KMS-11 (cell line): Measurements from ENCODE around the gene PAQR6.

Experiments used
- H2AFZ ChIP-seq: fragments of 200-600 bp; sonication (generic); 2 replicates; pipeline ENCODE4 v1.6.1; 2016; ENCODE audit warnings: antibody characterized with exemption, mixed run types, low read depth
- H3K27ac ChIP-seq: fragments of 200-600 bp; sonication (generic); 2 replicates; pipeline ENCODE4 v1.6.1; 2016; ENCODE audit warnings: mild to moderate bottlenecking, mixed run types
- H3K27me3 ChIP-seq: fragments of 200-600 bp; sonication (generic); 2 replicates; pipeline ENCODE4 v1.6.1; 2017; ENCODE audit warnings: mild to moderate bottlenecking, low read depth, mixed run types, moderate library complexity; ENCODE audit not compliant: insufficient read depth
- H3K36me3 ChIP-seq: fragments of 200-600 bp; sonication (generic); 2 replicates; pipeline ENCODE4 v1.6.1; 2017; ENCODE audit warnings: mild to moderate bottlenecking, mixed run types; ENCODE audit not compliant: insufficient read depth
- H3K4me1 ChIP-seq: fragments of 200-600 bp; sonication (generic); 2 replicates; pipeline ENCODE4 v1.6.1; 2016; ENCODE audit warnings: mild to moderate bottlenecking, low read depth, mixed run types; ENCODE audit not compliant: poor library complexity, severe bottlenecking
- H3K4me2 ChIP-seq: fragments of 200-600 bp; sonication (generic); 2 replicates; pipeline ENCODE4 v1.7.0; 2016; ENCODE audit warnings: mild to moderate bottlenecking, mixed run types
- H3K4me3 ChIP-seq: fragments of 200-600 bp; sonication (generic); IDR thresholded peaks from 2 replicates; pipeline ENCODE4 v1.6.1; 2017; ENCODE audit warnings: low read depth, low read length, mixed read lengths; ENCODE audit not compliant: insufficient read depth
- H3K79me2 ChIP-seq: fragments of 200-600 bp; sonication (generic); 2 replicates; pipeline ENCODE4 v1.6.1; 2016; ENCODE audit warnings: low read depth, mixed run types; ENCODE audit not compliant: insufficient read depth
- H3K9ac ChIP-seq: fragments of 200-600 bp; sonication (generic); 2 replicates; pipeline ENCODE4 v1.6.1; 2016; ENCODE audit warnings: mild to moderate bottlenecking, mixed run types
- H4K20me1 ChIP-seq: fragments of 200-600 bp; sonication (generic); 2 replicates; pipeline ENCODE4 v1.6.1; 2016; ENCODE audit warnings: mild to moderate bottlenecking, mixed run types; ENCODE audit not compliant: insufficient read depth
- TF ChIP-seq, protein P1 (sequence below): fragments of 200-600 bp; sonication (generic); conservative IDR thresholded peaks from 2 replicates; pipeline ENCODE4 v1.6.1; 2017; ENCODE audit warnings: low read depth, mild to moderate bottlenecking, antibody characterized with exemption, low read length, moderate library complexity, mixed read lengths

Gene PAQR6

GRCh38 chr1:156284757-156285156, 36.9 kb upstream of the PAQR6 start:
- Histone ChIP-seq H3K4me3 (no peak overlapping the region), H3K27me3 (no peaks in the 10 kb centered on the region), H3K79me2 (peaks cover 44% of the 10 kb centered on the region), H4K20me1 (peaks cover 12% of the 10 kb centered on the region), H3K36me3 (no peaks in the 10 kb centered on the region), H3K27ac (no peak overlapping the region), H3K4me1 (peaks cover 31% of the 10 kb centered on the region), H3K9ac (no peak overlapping the region), H3K4me2 (no peak overlapping the region), H2AFZ (no peak overlapping the region)
- TF ChIP-seq, protein P1, sequence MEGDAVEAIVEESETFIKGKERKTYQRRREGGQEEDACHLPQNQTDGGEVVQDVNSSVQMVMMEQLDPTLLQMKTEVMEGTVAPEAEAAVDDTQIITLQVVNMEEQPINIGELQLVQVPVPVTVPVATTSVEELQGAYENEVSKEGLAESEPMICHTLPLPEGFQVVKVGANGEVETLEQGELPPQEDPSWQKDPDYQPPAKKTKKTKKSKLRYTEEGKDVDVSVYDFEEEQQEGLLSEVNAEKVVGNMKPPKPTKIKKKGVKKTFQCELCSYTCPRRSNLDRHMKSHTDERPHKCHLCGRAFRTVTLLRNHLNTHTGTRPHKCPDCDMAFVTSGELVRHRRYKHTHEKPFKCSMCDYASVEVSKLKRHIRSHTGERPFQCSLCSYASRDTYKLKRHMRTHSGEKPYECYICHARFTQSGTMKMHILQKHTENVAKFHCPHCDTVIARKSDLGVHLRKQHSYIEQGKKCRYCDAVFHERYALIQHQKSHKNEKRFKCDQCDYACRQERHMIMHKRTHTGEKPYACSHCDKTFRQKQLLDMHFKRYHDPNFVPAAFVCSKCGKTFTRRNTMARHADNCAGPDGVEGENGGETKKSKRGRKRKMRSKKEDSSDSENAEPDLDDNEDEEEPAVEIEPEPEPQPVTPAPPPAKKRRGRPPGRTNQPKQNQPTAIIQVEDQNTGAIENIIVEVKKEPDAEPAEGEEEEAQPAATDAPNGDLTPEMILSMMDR, result no peak

DNA sequence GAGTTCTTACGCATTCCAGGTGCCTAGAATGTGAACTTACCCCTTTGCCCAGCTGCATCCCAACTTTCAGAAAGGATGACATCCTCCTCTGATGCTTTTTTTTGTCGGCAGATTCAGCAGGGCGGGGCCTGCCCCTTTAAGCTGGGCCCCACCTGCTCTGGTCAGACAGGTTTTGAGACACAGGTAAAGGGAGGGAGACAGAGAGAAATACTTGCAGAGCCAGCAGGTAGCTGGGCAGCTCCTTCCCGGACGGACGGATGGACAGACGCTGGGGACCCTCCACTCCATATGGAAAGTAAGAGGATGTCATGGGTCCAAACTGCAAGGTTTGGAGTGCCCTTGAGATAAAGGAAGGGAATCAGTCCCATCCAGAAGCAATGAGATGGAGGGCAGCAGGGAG, 36.3 kb upstream of the PAQR6 start, which contains the start of gene TMEM79:
TSS of gene TMEM79 (plus strand) at position 214 of the 400 bp plus-strand sequence. CDS start 902 bp downstream, outside the sequence.
- Histone ChIP-seq H3K27ac (peak within 1 kb of the TSS; percentile 62), H3K36me3 (peaks cover 3% of the 10 kb centered on the region; the same call in 1 of the 2 replicates), H2AFZ (peak within 1 kb of the TSS; percentile 65), H3K27me3 (no peaks in the 10 kb centered on the region), H3K4me2 (peak within 1 kb of the TSS; percentile 79), H4K20me1 (peaks cover 18% of the 10 kb centered on the region), H3K79me2 (peaks cover 50% of the 10 kb centered on the region), H3K4me3 (peak within 1 kb of the TSS; percentile 71), H3K9ac (peak within 1 kb of the TSS; percentile 87), H3K4me1 (peaks cover 37% of the 10 kb centered on the region)
- TF ChIP-seq, protein P1, result no peak

GRCh38 chr1:156283521-156283920, 35.7 kb upstream of the PAQR6 start:
- H3K4me2 ChIP-seq, result peak overlapping the region; percentile 79
- H3K27me3 ChIP-seq, result no peaks in the 10 kb centered on the region
- peaks cover 43% of the 10 kb centered on the region for H3K4me1 ChIP-seq
- H3K79me2 ChIP-seq, result peaks cover 56% of the 10 kb centered on the region
- H3K36me3 ChIP-seq, result peaks cover 6% of the 10 kb centered on the region; the same call in 1 of the 2 replicates
- H3K4me3 ChIP-seq, result peak overlapping the region; percentile 71
- peak overlapping the region; percentile 62; the same call in 1 of the 2 replicates for H3K27ac ChIP-seq
- H2AFZ ChIP-seq, result peak overlapping the region; percentile 65
- TF ChIP-seq, protein P1, result no peak
- H4K20me1 ChIP-seq, result peaks cover 18% of the 10 kb centered on the region
- H3K9ac ChIP-seq, result peak overlapping the region; percentile 87

- Histone ChIP-seq H2AFZ (peak within 1 kb of the TSS; percentile 65), H3K4me1 (peaks cover 47% of the 10 kb centered on the region)
These were observed 34.8 kb upstream of the PAQR6 start, which contains the start of gene SMG5 for GRCh38 chr1:156282479-156283222. SMG5 (minus strand) TSS chr1:156282825; CDS start chr1:156282680, 145 bp downstream.

More at GRCh38 chr1:156282479-156283222, 34.8 kb upstream of the PAQR6 start, which contains the start of gene SMG5:
- Histone ChIP-seq H3K27ac (peak within 1 kb of the TSS; percentile 62), H4K20me1 (peaks cover 18% of the 10 kb centered on the region), H3K4me3 (peak within 1 kb of the TSS; percentile 71), H3K36me3 (peaks cover 14% of the 10 kb centered on the region; the same call in 1 of the 2 replicates), H3K4me2 (peak within 1 kb of the TSS; percentile 79), H3K27me3 (no peaks in the 10 kb centered on the region), H3K79me2 (peaks cover 65% of the 10 kb centered on the region), H3K9ac (peak within 1 kb of the TSS; percentile 87)
- TF ChIP-seq, protein P1, result no peak; the same call in 1 of the 2 replicates
